ENCODE measurements around the gene PRMT1. TPM values are rescaled to one million over a fixed set of nuclear protein-coding genes. Genes with fewer than 3 reads are reported as not detected.

The PRMT1 gene
- total and polyA plus RNA-seq, 2 donors from 2014 or later: 119 to 131 TPM

- peaks cover 0 to 13% (median 11%) of the 10 kb centered on the region in 3 donors for H3K4me1 ChIP-seq (ENCODE audit: control insufficient read depth in 2 of 3, insufficient read depth in 2 of 3, low read depth in 1 of 3, low read length in 3 of 3)
- H3K9me3 ChIP-seq (ENCODE audit: control insufficient read depth in 2 of 3, insufficient read depth in 1 of 3, low read length in 3 of 3): no peaks in the 10 kb centered on the region
- H3K27me3 ChIP-seq (ENCODE audit: control insufficient read depth, insufficient read depth, low read length): no peaks in the 10 kb centered on the region
- H3K27ac ChIP-seq (ENCODE audit: low read depth in 2 of 2, low read length in 2 of 2): peak overlapping the region; percentile 88 to 95
- peak; percentile 6 for TF ChIP-seq CTCF (IDR thresholded peaks at IDR 0.05; ENCODE audit: borderline replicate concordance, extremely low read depth, insufficient read depth)
- H3K9ac ChIP-seq (ENCODE audit: low read length in 3 of 3): peak overlapping the region; percentile 60 to 98 (median 64)
- FAIRE-seq (no peak), DNase-seq (peak; percentile 91 to 97 (median 92))
- H3K4me3 ChIP-seq (ENCODE audit: low read length in 3 of 3): peak overlapping the region; percentile 65 to 98 (median 86)
- H3K36me3 ChIP-seq (ENCODE audit: control insufficient read depth in 2 of 3, insufficient read depth in 3 of 3, low read length in 3 of 3): peaks cover 2 to 20% (median 10%) of the 10 kb centered on the region in 3 donors
- intact Hi-C loops (cut with DNase I): no loop called here
Measured at GRCh38 chr19:49664171-49665035, 12.7 kb upstream of the PRMT1 start.

- Histone ChIP-seq H3K36me3 (ENCODE audit: control insufficient read depth in 2 of 3, insufficient read depth in 3 of 3, low read length in 3 of 3) (peaks cover 0 to 16% (median 9%) of the 10 kb centered on the region in 3 donors), H3K9me3 (ENCODE audit: control insufficient read depth in 2 of 3, insufficient read depth in 1 of 3, low read length in 3 of 3) (no peaks in the 10 kb centered on the region), H3K27ac (ENCODE audit: low read depth in 2 of 2, low read length in 2 of 2) (peak overlapping the region; percentile 88 to 95), H3K4me3 (ENCODE audit: low read length in 3 of 3) (peak overlapping the region; percentile 65 to 98 (median 86)), H3K27me3 (ENCODE audit: control insufficient read depth, insufficient read depth, low read length) (no peaks in the 10 kb centered on the region), H3K4me1 (ENCODE audit: control insufficient read depth in 2 of 3, insufficient read depth in 2 of 3, low read depth in 1 of 3, low read length in 3 of 3) (peaks cover 0 to 13% (median 11%) of the 10 kb centered on the region in 3 donors), H3K9ac (ENCODE audit: low read length in 3 of 3) (peak overlapping the region; percentile 60 to 98 (median 64))
- DNase-seq (no peak), FAIRE-seq (no peak)
- TF ChIP-seq CTCF (IDR thresholded peaks at IDR 0.05; ENCODE audit: borderline replicate concordance, extremely low read depth, insufficient read depth): no peak
- intact Hi-C loops (cut with DNase I): no loop called here
Measured at GRCh38 chr19:49665036-49665350, 12.1 kb upstream of the PRMT1 start.

GRCh38 chr19:49665351-49666119 lies 11.5 kb upstream of the PRMT1 start, which contains the start of the genes BCL2L12 and IRF3:
TSS of gene BCL2L12 (plus strand) at chr19:49665933. CDS start at chr19:49666693, 760 bp downstream.
TSS of gene IRF3 (minus strand) at chr19:49665857. CDS start at chr19:49664838, 1,019 bp downstream.
- no peak for TF ChIP-seq CTCF (IDR thresholded peaks at IDR 0.05; ENCODE audit: borderline replicate concordance, extremely low read depth, insufficient read depth)
- Histone ChIP-seq H3K27ac (ENCODE audit: low read depth in 2 of 2, low read length in 2 of 2) (peak within 1 kb of the TSS; percentile 88 to 95), H3K9me3 (ENCODE audit: control insufficient read depth in 2 of 3, insufficient read depth in 1 of 3, low read length in 3 of 3) (no peaks in the 10 kb centered on the region), H3K36me3 (ENCODE audit: control insufficient read depth in 2 of 3, insufficient read depth in 3 of 3, low read length in 3 of 3) (peaks cover 0 to 16% (median 4%) of the 10 kb centered on the region in 3 donors), H3K27me3 (ENCODE audit: control insufficient read depth, insufficient read depth, low read length) (no peaks in the 10 kb centered on the region), H3K4me3 (ENCODE audit: low read length in 3 of 3) (peak within 1 kb of the TSS; percentile 65 to 98 (median 86)), H3K9ac (ENCODE audit: low read length in 3 of 3) (peak within 1 kb of the TSS; percentile 60 to 98 (median 64)), H3K4me1 (ENCODE audit: control insufficient read depth in 2 of 3, insufficient read depth in 2 of 3, low read depth in 1 of 3, low read length in 3 of 3) (peaks cover 0 to 13% (median 11%) of the 10 kb centered on the region in 3 donors)
- DNase-seq: peak; percentile 97 to 99 (median 98)
- peak; percentile 77 for FAIRE-seq
- intact Hi-C loops (cut with DNase I): no loop called here

All from kidney (tissue), 14 donors.